ENCODE data around the gene MAF. TPM values are rescaled to one million over a fixed set of nuclear protein-coding genes. Genes with fewer than 3 reads are reported as not detected.

Gene MAF
- total and polyA plus RNA-seq, 2 experiments from 2014 or later, result 0.91 to 2.5 TPM

- Histone ChIP-seq H2AFZ (no peak overlapping the region), H3K4me3 (no peak overlapping the region), H3K9me2 (ENCODE audit: insufficient read depth) (no peaks in the 10 kb centered on the region), H4K20me1 (replicated peaks; ENCODE audit: insufficient read depth) (no peaks in the 10 kb centered on the region), H3F3A (replicated peaks; ENCODE audit: low read depth) (no peaks in the 10 kb centered on the region), H3K79me2 (replicated peaks; ENCODE audit: insufficient read depth) (no peaks in the 10 kb centered on the region), H3K27me3 (ENCODE audit: insufficient read depth) (no peaks in the 10 kb centered on the region), H3K27ac (ENCODE audit: low read depth) (no peak overlapping the region), H3K4me2 (no peak overlapping the region), H3K4me1 (ENCODE audit: insufficient read depth) (peaks cover 16% of the 10 kb centered on the region), H3K36me3 (ENCODE audit: insufficient read depth) (no peaks in the 10 kb centered on the region)
- ATAC-seq (no peak), DNase-seq (ENCODE audit: low spot score) (no peak)
- no peak overlapping the region for H3K27ac Mint-ChIP-seq
- H3K27me3 Mint-ChIP-seq (ENCODE audit: insufficient read depth, low read depth, poor library complexity), result peaks cover 6% of the 10 kb centered on the region
- peaks cover 30% of the 10 kb centered on the region for H3K4me1 Mint-ChIP-seq
- no peak overlapping the region for H3K4me3 Mint-ChIP-seq
- no peaks in the 10 kb centered on the region for H3K36me3 Mint-ChIP-seq (ENCODE audit: low read depth)
- TF ChIP-seq CTCF (conservative IDR thresholded peaks at IDR 0.05; ENCODE audit: low read depth in 2 of 2) (no peak), ETS1 (IDR thresholded peaks at IDR 0.05) (no peak), STAT1 (IDR thresholded peaks at IDR 0.05; ENCODE audit: unreplicated experiment) (no peak), EZH2 (IDR thresholded peaks at IDR 0.05; ENCODE audit: low read depth, unreplicated experiment) (no peak), JUNB (IDR thresholded peaks at IDR 0.05; ENCODE audit: unreplicated experiment) (no peak), POLR2AphosphoS5 (IDR thresholded peaks at IDR 0.05; ENCODE audit: low read depth) (no peak), ZNF462 (CRISPR knock-in tag; IDR thresholded peaks at IDR 0.05) (no peak)
- H3K9me3 Mint-ChIP-seq, result no peaks in the 10 kb centered on the region
These were observed 26.7 kb downstream of the MAF start for GRCh38 chr16:79573884-79574283.

All from GM23338 (cell line).